BLaER1 (cell line): ENCODE data around the gene SYNCRIP.
"Not testable (repeated sequence)": the region's sequence is repeated elsewhere in the genome, so short reads cannot be mapped to it uniquely, and the experiment has no call there.

Source experiments
- H3K27ac ChIP-seq: shearing (Covaris generic); formaldehyde crosslinking; 2 replicates; pipeline ENCODE4 v1.8.1; 2022
- H3K27me3 ChIP-seq: shearing (Covaris generic); formaldehyde crosslinking; 2 replicates; pipeline ENCODE4 v1.8.1; 2022
- H3K36me3 ChIP-seq: shearing (Covaris generic); formaldehyde crosslinking; 2 replicates; pipeline ENCODE4 v1.8.1; 2022
- H3K4me1 ChIP-seq: shearing (Covaris generic); formaldehyde crosslinking; 2 replicates; pipeline ENCODE4 v1.8.1; 2022
- H3K4me2 ChIP-seq: shearing (Covaris generic); formaldehyde crosslinking; 2 replicates; pipeline ENCODE4 v1.8.1; 2022
- H3K4me3 ChIP-seq: shearing (Covaris generic); formaldehyde crosslinking; 2 replicates; pipeline ENCODE4 v1.8.1; 2022
- H3K9ac ChIP-seq: shearing (Covaris generic); formaldehyde crosslinking; 2 replicates; pipeline ENCODE4 v1.8.1; 2022
- H3K9me3 ChIP-seq: shearing (Covaris generic); formaldehyde crosslinking; 2 replicates; pipeline ENCODE4 v1.8.1; 2022
- H4K20me1 ChIP-seq: shearing (Covaris generic); formaldehyde crosslinking; 2 replicates; pipeline ENCODE4 v1.8.1; 2022
- Cebpa-rat ChIP-seq: shearing (Covaris generic); IDR thresholded peaks from 2 replicates; pipeline ENCODE4 v1.8.1; 2022

The SYNCRIP gene

DNA sequence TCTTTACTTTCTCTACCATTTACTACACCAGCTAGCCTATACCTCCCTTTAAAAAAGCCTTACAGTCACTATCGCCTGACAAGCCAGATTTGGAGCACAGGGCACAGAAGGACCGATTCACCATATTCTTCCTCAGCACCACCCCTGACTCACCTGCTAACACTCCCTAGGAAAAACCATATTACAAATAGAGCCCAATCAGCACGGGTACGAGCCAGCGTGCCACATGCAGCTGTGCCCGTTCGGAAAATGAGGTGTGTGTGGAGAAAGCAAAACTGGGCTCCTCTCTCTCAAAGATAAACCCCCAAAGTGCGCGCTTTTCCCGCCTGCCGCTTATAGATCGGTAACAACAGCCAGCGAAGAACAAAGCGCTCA, 1.2 kb downstream of the SYNCRIP start:
- Histone ChIP-seq H3K27ac (peak overlapping the region; percentile 98), H3K4me1 (peaks cover 39% of the 10 kb centered on the region), H3K9ac (peak overlapping the region; percentile 97), H3K36me3 (peaks cover 36% of the 10 kb centered on the region), H4K20me1 (peaks cover 58% of the 10 kb centered on the region), H3K9me3 (no peaks in the 10 kb centered on the region), H3K4me2 (peak overlapping the region; percentile 76), H3K27me3 (no peaks in the 10 kb centered on the region), H3K4me3 (peak overlapping the region; percentile 86)
- no peak for TF ChIP-seq Cebpa-rat

DNA sequence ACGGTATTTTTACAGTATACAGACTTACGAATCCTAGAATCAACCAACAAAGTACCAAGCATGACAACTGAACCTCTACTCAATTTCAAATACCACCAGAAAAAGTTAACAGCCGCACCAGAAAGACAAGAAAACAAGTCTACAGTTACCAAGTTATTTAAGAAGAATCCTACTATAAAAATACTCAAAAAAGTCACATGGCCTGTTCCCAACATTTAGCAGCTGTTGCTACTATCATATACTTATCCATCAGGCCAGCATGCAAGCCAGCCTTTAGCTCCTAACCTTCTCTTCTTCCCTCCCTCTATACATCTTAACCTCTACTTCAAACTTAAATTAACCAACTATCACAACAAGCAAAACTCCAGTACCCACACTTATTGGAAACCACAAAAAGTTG, 1.9 kb downstream of the SYNCRIP start:
- peak overlapping the region; percentile 86 for H3K4me3 ChIP-seq
- peak overlapping the region; percentile 97 for H3K9ac ChIP-seq
- peak overlapping the region; percentile 76 for H3K4me2 ChIP-seq
- peaks cover 43% of the 10 kb centered on the region for H3K36me3 ChIP-seq
- H4K20me1 ChIP-seq = peaks cover 64% of the 10 kb centered on the region
- no peak overlapping the region for H3K27ac ChIP-seq
- no peaks in the 10 kb centered on the region for H3K27me3 ChIP-seq
- H3K4me1 ChIP-seq = peaks cover 37% of the 10 kb centered on the region
- H3K9me3 ChIP-seq = no peaks in the 10 kb centered on the region
- no peak for TF ChIP-seq Cebpa-rat

DNA sequence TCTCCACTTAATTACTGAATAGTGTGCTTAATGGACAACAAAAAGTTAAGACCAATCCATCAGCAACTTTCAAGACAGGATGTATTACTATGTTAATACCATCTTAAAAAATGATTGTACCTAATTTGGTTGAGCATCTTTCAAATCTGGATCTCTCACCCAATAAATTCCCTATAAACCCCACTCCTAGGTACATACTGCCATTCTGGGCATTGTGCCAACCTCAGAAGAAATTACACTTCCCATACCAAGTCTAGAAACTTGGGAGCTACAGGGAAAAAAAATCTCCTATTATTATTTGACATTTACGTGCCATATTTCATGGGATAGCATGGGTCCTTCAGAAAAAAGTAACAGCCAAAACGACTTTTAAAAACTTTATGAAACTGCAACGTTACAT, 5.1 kb downstream of the SYNCRIP start:
- TF ChIP-seq Cebpa-rat = no peak
- Histone ChIP-seq H3K9ac (no peak overlapping the region), H4K20me1 (peaks cover 97% of the 10 kb centered on the region), H3K4me1 (peaks cover 23% of the 10 kb centered on the region), H3K9me3 (no peaks in the 10 kb centered on the region), H3K4me2 (no peak overlapping the region), H3K27ac (no peak overlapping the region), H3K36me3 (peaks cover 72% of the 10 kb centered on the region), H3K27me3 (no peaks in the 10 kb centered on the region), H3K4me3 (no peak overlapping the region)

DNA sequence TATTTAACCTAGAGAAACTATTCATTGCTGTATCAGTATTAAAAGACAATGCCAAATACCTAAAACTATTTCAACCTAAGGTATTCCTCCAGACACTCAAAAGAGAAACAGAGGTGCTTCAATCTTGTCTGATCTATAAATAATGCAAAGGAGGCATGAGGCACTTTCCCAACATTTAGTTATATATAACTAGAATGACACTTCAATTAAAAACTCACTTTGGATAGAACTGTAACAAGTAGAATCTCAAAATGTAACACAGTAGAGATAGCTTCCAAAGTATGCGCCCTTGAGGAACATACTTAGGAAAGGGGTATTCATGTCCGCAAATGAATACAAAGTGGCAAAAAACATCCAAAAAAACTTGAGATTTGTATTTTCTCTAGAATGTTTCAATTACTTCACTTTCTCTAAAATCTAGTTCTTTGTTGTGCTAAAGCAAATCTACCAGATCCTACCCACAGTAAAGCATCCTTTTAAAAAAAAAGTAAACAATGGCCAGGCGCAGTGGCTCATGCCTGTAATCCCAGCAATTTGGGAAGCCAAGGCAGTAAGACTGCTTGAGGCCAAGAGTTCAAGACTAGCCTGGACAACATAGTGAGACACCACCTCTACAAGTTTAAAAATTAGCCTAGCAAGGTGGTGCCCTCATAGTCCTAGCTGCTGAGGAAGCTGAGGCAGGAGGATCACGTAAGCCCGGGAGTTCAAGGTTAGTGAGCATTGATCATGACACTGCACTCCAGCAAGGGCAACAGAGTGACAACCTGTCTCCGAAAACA, 10.3 kb downstream of the SYNCRIP start:
- Histone ChIP-seq H3K9me3 (no peaks in the 10 kb centered on the region), H3K36me3 (peaks cover 94% of the 10 kb centered on the region), H3K4me2 (no peak overlapping the region), H3K27me3 (no peaks in the 10 kb centered on the region), H3K4me3 (no peak overlapping the region), H4K20me1 (peaks cover 100% of the 10 kb centered on the region), H3K4me1 (no peaks in the 10 kb centered on the region), H3K9ac (no peak overlapping the region), H3K27ac (no peak overlapping the region)
- no peak for TF ChIP-seq Cebpa-rat

DNA sequence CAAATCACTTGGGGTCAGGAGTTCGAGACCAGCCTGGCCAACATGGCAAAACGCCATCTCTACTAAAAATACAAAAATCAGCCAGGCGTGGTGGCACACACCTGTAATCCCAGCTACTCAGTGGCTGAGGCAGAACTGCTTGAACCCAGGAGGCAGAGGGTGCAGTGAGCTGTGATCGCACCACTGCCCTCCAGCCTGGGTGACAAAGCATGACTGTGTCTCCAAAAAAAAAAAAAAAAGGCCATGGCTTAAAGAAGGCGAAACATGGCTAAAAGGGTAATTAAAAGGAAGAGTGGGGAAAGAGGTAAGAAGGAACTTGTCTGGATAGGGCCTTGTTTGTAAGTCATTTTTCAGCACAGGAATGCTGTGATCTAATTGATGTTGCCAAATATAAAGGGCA, 11.6 kb downstream of the SYNCRIP start:
- H3K27me3 ChIP-seq, H3K4me3 ChIP-seq, H3K9me3 ChIP-seq, H3K27ac ChIP-seq, H3K4me2 ChIP-seq, H3K9ac ChIP-seq, H3K4me1 ChIP-seq: not testable (repeated sequence)
- Histone ChIP-seq H4K20me1 (peaks cover 100% of the 10 kb centered on the region), H3K36me3 (peaks cover 92% of the 10 kb centered on the region)

DNA sequence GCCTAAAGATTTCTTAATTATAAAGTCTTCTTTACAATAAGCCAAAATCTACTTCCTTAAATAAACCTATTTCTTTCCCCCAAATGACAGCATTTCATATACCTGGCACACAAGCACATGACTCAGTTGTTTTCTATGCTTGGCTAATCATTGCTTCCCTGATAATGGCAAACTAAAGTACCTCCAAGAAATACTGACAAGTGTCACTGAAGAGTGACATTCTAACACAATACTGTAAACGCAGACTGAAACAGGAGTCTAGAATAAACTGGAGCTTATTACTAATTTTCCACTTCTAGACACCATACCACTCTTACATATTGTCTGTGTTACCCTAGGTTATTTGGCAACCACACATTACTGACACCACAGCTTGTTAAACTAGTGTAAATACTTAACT, 14.3 kb downstream of the SYNCRIP start:
- H3K36me3 ChIP-seq = peaks cover 85% of the 10 kb centered on the region
- no peaks in the 10 kb centered on the region for H3K9me3 ChIP-seq
- no peak for TF ChIP-seq Cebpa-rat
- H3K4me1 ChIP-seq = no peaks in the 10 kb centered on the region
- no peak overlapping the region for H3K9ac ChIP-seq
- no peaks in the 10 kb centered on the region for H3K27me3 ChIP-seq
- no peak overlapping the region for H3K4me3 ChIP-seq
- H4K20me1 ChIP-seq = peaks cover 100% of the 10 kb centered on the region
- H3K4me2 ChIP-seq = no peak overlapping the region
- no peak overlapping the region for H3K27ac ChIP-seq

DNA sequence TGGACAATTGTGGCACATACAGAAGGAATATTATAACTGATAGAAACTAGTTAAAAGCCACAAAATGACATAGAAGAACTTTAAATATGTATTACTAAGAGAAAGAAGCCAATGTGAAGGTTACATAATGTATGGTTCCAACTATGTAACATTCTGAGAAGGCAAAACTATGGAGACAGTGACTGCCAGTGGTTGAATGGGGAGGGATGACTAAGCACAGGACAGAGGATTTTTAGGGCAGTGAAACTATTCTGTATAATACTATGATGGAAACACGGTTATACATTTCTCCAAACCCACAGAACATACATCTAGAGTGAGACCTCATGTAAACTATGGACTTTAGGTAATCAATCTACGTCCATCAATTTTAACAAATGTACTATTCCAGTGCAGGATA, 22.4 kb downstream of the SYNCRIP start:
- no peaks in the 10 kb centered on the region for H3K9me3 ChIP-seq
- TF ChIP-seq Cebpa-rat = no peak
- peaks cover 79% of the 10 kb centered on the region for H3K36me3 ChIP-seq
- H3K4me2 ChIP-seq = no peak overlapping the region
- no peaks in the 10 kb centered on the region for H3K4me1 ChIP-seq
- H4K20me1 ChIP-seq = peaks cover 88% of the 10 kb centered on the region
- H3K27me3 ChIP-seq = no peaks in the 10 kb centered on the region
- H3K27ac ChIP-seq = no peak overlapping the region
- no peak overlapping the region for H3K4me3 ChIP-seq
- H3K9ac ChIP-seq = no peak overlapping the region

DNA sequence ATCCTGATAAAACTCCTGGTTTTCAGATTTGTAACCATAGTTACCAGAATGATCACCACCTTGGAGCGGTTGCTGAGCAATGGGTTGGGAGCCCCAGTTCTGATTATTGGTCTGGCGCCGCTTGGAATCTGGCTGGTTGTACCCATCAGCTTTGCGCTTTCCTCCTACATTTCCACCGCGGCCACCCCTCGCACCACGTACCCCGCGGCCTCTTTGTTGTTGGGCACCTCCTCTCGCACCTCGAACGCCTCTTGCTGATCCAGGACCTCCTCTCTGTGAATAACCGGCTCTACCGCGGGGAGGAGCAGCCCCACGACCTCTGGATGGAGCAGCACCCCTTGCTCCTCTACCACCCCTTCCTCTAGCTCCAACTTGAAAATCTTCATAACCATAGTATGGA, 27.9 kb downstream of the SYNCRIP start:
- Histone ChIP-seq H3K27me3 (no peaks in the 10 kb centered on the region), H4K20me1 (peaks cover 61% of the 10 kb centered on the region), H3K27ac (no peak overlapping the region), H3K9me3 (no peaks in the 10 kb centered on the region), H3K4me3 (no peak overlapping the region), H3K9ac (no peak overlapping the region), H3K36me3 (peaks cover 78% of the 10 kb centered on the region), H3K4me2 (no peak overlapping the region), H3K4me1 (no peaks in the 10 kb centered on the region)
- TF ChIP-seq Cebpa-rat = no peak

DNA sequence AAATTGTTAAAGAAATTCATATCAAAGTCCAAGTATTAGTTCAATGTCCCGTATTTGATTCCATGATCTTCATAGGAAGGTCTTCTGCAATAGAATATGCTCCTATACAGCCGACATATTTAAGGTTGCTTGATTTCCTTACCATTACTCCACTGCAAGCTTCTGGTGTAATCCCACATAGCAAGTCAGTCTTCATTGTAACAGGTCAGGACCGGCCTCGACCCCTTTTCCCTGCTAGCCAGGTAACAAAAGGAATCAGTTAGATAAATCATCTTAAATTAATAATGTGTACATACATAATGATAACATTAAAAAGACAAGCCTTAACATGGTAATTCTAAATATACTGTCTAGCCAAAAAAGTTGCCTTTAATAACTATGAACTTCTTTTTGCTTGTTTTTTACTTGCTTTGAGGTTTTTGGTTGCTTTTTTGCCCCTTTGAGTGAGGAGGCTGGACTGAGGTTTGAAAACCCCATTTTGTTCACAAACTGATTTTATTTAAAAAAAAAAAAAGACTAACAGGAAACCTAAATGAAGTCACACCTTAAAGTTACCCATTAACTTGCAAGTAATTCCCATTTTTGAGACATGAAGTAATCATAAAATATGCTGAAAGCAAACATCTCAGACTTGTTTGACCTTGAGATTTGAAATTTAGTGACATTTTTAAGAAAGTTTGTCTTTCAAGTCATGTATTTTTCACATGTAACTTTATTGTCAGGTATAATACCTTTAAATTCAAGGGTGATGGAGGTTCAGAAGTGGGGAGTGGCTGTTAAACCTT, 29.8 kb downstream of the SYNCRIP start:
- Histone ChIP-seq H3K27ac (no peak overlapping the region), H3K4me1 (no peaks in the 10 kb centered on the region), H3K9ac (no peak overlapping the region), H3K4me3 (no peak overlapping the region), H3K36me3 (peaks cover 65% of the 10 kb centered on the region), H3K4me2 (no peak overlapping the region), H3K27me3 (no peaks in the 10 kb centered on the region), H3K9me3 (no peaks in the 10 kb centered on the region), H4K20me1 (peaks cover 44% of the 10 kb centered on the region)
- no peak for TF ChIP-seq Cebpa-rat

DNA sequence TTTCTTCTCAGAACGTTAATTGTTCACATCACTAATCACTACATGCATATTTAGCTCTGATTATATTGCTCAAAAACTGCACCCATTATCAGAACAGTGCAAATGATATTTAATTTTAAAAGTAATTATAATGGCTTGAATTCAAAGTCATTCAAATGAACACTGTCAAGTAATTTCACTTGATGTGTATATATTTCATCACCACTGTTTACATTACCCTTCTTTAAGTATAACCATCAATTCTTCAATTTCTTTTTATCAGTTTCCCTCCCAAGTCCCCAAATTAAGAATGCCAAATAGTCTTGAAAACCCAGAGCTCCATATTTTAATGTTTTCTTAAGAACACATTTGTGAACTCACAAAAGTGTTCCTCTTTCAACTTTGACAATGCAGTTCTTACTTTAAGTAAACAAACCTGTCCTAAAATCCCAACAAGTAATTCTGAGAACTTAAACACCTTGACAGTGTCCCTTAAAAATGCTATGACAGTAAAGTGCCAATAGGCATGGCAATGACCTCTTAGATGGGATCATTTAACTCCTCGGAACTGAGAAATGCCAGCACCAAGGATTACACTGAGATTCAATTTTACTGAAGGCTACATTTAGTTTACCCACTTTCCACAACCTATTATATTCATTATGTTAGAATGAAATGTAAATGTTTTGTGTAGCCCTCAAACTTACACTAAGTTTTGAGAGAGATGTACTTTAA, 32.3 kb downstream of the SYNCRIP start:
- no peak overlapping the region for H3K4me2 ChIP-seq
- H3K4me1 ChIP-seq = no peaks in the 10 kb centered on the region
- H3K27me3 ChIP-seq = no peaks in the 10 kb centered on the region
- H3K9ac ChIP-seq = no peak overlapping the region
- H3K9me3 ChIP-seq = no peaks in the 10 kb centered on the region
- peaks cover 22% of the 10 kb centered on the region for H4K20me1 ChIP-seq
- peaks cover 43% of the 10 kb centered on the region for H3K36me3 ChIP-seq
- no peak overlapping the region for H3K4me3 ChIP-seq
- H3K27ac ChIP-seq = no peak overlapping the region
- TF ChIP-seq Cebpa-rat = no peak
